ENCODE results near the gene SLC13A3. TPM values are rescaled to one million over a fixed set of nuclear protein-coding genes. Genes with fewer than 3 reads are reported as not detected.

Gene SLC13A3
- total RNA-seq, 1 donor: 4.3 TPM

DNA sequence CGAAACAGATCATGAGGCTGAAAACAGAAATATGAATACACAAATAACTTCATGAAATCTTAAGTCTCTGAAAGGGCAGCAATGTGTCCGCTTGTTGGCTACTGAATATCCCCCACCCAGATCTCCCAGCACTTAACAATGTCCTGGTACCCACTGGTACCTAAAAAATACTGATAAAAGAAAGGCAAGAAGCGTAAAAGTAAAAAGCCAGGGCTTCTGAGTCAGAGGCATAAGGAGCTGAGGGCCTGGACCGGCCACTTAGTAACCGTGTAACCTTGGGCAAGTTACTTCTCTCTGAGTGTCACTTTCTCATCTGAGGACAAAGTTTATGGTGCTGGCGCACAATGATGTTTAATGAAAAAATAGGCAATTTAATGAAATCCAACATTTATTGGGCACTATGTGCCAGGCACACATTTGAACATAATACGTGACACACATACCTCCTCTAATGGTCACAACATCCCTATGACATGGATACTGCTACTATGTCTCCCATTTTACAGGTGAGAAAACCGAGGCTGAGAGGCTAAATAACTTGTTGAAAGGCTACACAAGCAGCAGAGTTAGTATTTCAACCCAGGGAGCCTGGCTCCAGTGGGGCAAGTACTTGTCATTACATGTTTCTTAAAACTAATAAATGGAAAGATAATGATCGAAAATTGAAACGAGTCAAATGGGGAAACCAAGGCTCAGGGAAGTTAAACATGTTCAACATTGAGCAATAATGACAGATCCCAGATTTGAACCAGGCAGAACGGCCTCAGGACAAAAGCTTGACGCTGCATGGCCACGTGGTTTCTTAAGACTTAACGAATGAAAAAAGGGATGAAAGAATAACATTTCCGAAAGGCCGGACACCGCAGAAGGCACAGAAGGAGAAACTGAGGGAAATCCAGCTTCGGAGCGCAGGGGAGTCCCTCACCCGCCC, 37.2 kb upstream of the SLC13A3 start:
- DNase-seq (ENCODE audit: low read depth): peak; percentile 76
- H3K4me3 ChIP-seq (ENCODE audit: low read depth, low read length): peak overlapping the region; percentile 87
- TF ChIP-seq, protein P1, sequence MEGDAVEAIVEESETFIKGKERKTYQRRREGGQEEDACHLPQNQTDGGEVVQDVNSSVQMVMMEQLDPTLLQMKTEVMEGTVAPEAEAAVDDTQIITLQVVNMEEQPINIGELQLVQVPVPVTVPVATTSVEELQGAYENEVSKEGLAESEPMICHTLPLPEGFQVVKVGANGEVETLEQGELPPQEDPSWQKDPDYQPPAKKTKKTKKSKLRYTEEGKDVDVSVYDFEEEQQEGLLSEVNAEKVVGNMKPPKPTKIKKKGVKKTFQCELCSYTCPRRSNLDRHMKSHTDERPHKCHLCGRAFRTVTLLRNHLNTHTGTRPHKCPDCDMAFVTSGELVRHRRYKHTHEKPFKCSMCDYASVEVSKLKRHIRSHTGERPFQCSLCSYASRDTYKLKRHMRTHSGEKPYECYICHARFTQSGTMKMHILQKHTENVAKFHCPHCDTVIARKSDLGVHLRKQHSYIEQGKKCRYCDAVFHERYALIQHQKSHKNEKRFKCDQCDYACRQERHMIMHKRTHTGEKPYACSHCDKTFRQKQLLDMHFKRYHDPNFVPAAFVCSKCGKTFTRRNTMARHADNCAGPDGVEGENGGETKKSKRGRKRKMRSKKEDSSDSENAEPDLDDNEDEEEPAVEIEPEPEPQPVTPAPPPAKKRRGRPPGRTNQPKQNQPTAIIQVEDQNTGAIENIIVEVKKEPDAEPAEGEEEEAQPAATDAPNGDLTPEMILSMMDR (IDR thresholded peaks at IDR 0.05; ENCODE audit: insufficient read depth, low read depth, low read length): no peak

DNA sequence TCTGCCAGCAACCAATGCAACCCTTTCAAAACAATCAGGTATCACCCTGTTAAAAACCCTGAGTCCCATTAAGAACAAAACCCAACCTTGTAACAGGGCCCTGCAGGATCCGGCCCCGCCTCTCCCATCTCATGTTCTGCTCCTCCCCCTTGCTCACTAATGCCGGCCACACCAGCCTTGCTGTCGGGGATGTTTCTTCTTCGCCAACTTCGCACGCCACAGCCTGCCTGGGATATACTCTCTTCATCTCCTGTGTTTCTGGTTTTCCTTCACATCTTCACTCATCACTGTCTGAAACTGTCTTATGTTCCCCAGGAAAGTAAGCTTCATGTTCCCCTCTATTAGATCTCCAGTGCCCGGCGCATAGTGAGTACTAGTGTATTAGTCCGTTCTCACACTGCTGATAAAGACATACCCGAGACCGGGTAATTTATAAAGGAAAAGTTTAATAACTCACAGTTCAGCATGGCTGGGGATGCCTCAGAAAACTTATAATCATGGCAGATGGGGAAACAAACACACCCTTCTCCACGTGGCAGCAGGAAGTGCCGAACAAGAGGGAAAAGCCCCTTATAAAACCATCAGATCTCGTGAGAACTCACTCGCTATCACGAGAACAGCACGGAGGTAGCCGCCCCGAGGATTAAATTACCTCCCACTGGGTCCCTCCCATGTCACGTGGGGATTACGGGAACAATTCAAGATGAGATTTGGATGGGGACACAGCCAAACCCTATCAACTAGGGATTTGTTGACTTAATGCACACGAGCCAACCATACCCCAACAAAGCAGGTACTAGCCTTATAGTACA, 32.9 kb upstream of the SLC13A3 start:
- peak overlapping the region; percentile 66 for H3K4me3 ChIP-seq (ENCODE audit: low read depth, low read length)
- TF ChIP-seq, protein P1 (IDR thresholded peaks at IDR 0.05; ENCODE audit: insufficient read depth, low read depth, low read length): no peak
- DNase-seq (ENCODE audit: low read depth): peak; percentile 83

DNA sequence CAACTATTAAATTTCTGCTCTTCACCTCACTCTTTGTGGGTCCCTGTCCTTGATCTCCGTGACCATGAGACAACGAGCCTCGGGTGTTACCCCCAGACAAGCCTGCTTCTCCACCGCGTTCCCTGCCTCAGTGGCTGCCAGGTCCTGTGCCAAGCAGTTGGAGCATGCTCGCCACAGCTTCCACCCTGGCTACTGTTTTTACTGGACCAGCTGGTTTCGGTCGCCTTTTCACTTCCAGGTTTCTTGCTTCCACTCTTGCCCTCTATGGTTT, 32.3 kb upstream of the SLC13A3 start:
- TF ChIP-seq, protein P1 (IDR thresholded peaks at IDR 0.05; ENCODE audit: insufficient read depth, low read depth, low read length): no peak
- DNase-seq (ENCODE audit: low read depth): no peak
- peak overlapping the region; percentile 66 for H3K4me3 ChIP-seq (ENCODE audit: low read depth, low read length)

DNA sequence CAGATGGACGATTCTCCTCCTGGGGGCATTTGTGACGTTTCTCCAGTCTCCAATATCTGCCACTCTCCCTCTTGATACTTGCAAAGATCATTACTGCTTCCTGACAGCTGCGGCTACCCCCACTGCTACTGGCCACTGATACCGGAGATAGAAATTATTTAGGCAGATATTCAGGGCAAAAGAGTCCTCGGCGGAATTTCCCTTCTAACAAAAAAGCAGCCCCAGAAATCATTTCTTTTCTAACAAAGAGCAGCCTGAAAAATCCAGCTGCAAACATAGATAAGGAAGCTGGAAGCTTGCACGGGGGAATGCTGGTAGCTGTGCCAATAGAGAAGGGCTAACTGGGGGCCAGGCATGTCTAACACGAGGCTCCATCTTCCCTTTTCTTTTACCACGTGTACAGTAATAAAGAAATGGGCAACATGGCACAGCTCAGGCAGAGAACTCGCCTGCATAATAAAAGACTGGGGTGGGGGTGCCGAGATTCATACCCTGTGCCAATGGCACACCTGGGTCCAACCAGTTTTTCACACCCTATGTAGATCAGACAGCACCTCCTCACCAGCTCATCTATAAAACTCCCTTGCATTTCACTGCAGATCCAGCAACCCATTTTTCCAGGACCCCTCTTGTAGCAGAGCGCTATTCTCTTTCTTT, 31.9 kb upstream of the SLC13A3 start:
- no peak for DNase-seq (ENCODE audit: low read depth)
- TF ChIP-seq, protein P1 (IDR thresholded peaks at IDR 0.05; ENCODE audit: insufficient read depth, low read depth, low read length): no peak
- H3K4me3 ChIP-seq (ENCODE audit: low read depth, low read length): peak overlapping the region; percentile 66

DNA sequence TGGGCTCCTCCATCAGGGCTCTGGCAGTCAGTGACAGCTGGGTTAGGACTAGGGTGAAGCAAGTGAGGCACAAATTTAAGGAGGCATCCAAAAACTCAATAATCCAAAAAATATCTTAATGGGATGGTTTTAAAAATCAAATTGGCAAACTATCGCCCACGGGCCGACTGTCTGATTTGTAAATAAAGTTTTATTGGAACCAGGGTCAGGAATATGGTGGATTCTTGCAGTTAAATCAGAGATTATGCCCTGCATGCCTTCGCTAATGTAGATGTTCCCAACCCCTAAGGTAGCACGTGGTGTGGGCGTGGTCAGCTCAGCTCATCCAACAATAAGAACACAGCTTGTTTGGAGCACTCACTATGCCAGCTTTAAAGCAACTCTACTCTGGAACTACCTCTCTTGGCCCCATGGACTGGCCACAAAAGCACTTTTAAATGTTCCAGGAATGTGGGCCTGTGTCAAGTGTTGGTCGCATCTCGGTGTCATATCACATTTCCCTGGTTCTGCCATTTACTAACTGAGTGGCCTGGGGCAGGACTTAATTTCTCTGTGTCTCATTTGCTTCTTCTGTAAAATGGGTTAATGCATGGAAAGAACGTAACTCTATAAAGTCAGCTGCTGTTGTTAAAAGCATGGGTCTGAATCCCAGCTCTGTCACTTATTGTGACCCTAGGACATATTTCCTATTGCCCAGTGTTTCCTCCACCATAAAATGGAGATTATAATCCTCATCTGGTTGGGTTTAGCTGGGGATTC, 31.0 kb upstream of the SLC13A3 start:
- no peak for DNase-seq (ENCODE audit: low read depth)
- H3K4me3 ChIP-seq (ENCODE audit: low read depth, low read length): no peak overlapping the region

More for the DNA sequence above, 31.0 kb upstream of the SLC13A3 start:
- TF ChIP-seq, protein P1 (IDR thresholded peaks at IDR 0.05; ENCODE audit: insufficient read depth, low read depth, low read length): no peak
